Measurements from ENCODE around the gene RNPEPL1. TPM values are rescaled to one million over a fixed set of nuclear protein-coding genes. Genes with fewer than 3 reads are reported as not detected.

The RNPEPL1 gene
- total RNA-seq, 1 experiment from 2014 or later: 31.5 TPM

- H3K4me3 Mint-ChIP-seq (ENCODE audit: unreplicated experiment): peak overlapping the region; percentile 78
- ChIA-PET CTCF (interaction anchor here (0.6 to 5.7 kb wide), 5 partner anchors 16 to 128 kb away, joined by 3 to 52 read pairs (median 16); partner anchors contain the start of gene CAPN10), POLR2A (interaction anchor here (0.7 to 10.7 kb wide), 6 partner anchors 15 to 116 kb away, joined by 3 to 275 read pairs (median 4); partner anchors contain the start of gene CAPN10)
- H3K27ac Mint-ChIP-seq (ENCODE audit: low read depth, unreplicated experiment): no peak overlapping the region
- H3K4me1 Mint-ChIP-seq (ENCODE audit: insufficient read depth, unreplicated experiment): peaks cover 33% of the 10 kb centered on the region
- TF ChIP-seq CTCF (IDR thresholded peaks at IDR 0.05; ENCODE audit: unreplicated experiment): no peak
- no peaks in the 10 kb centered on the region for H3K27me3 Mint-ChIP-seq (ENCODE audit: insufficient read depth, unreplicated experiment)
- BruUV-seq (replicated peaks): no TSS peak
- DNase-seq (ENCODE audit: unreplicated experiment): no peak
- no peaks in the 10 kb centered on the region for H3K9me3 Mint-ChIP-seq (ENCODE audit: unreplicated experiment)
- peaks cover 18% of the 10 kb centered on the region for H3K36me3 Mint-ChIP-seq (ENCODE audit: insufficient read depth, unreplicated experiment)
- intact Hi-C loops (cut with micrococcal nuclease): loop anchor here (5.0 kb wide), 1 partner anchor 52 kb away; no protein-coding TSS in a partner anchor
Measured at GRCh38 chr2:240564561-240565332, 3.5 kb upstream of the RNPEPL1 start.

GRCh38 chr2:240565333-240566202 is 2.7 kb upstream of the RNPEPL1 start:
- BruUV-seq (replicated peaks): no TSS peak
- Mint-ChIP-seq H3K27me3 (ENCODE audit: insufficient read depth, unreplicated experiment) (no peaks in the 10 kb centered on the region), H3K4me1 (ENCODE audit: insufficient read depth, unreplicated experiment) (peaks cover 33% of the 10 kb centered on the region), H3K36me3 (ENCODE audit: insufficient read depth, unreplicated experiment) (peaks cover 20% of the 10 kb centered on the region), H3K4me3 (ENCODE audit: unreplicated experiment) (peak overlapping the region; percentile 78), H3K27ac (ENCODE audit: low read depth, unreplicated experiment) (peak overlapping the region; percentile 80), H3K9me3 (ENCODE audit: unreplicated experiment) (no peaks in the 10 kb centered on the region)
- intact Hi-C loops (cut with micrococcal nuclease): loop anchor here (2.0 to 5.0 kb wide), 2 partner anchors 21 to 53 kb away; partner anchors contain the start of gene CAPN10
- DNase-seq (ENCODE audit: unreplicated experiment): peak; percentile 83
- CTCF ChIA-PET: interaction anchor here (0.6 to 5.7 kb wide), 12 partner anchors 10 to 717 kb away, joined by 3 to 52 read pairs (median 4); partner anchors contain the start of gene CAPN10
- POLR2A ChIA-PET: interaction anchor here (0.6 to 10.7 kb wide), 12 partner anchors 8 to 1166 kb away, joined by 3 to 275 read pairs (median 3); partner anchors contain the start of genes ANKMY1, CAPN10 and DTYMK
- TF ChIP-seq CTCF (IDR thresholded peaks at IDR 0.05; ENCODE audit: unreplicated experiment): no peak

- peak; percentile 89 for TF ChIP-seq CTCF (IDR thresholded peaks at IDR 0.05; ENCODE audit: unreplicated experiment)
- Mint-ChIP-seq H3K36me3 (ENCODE audit: insufficient read depth, unreplicated experiment) (peaks cover 14% of the 10 kb centered on the region), H3K4me1 (ENCODE audit: insufficient read depth, unreplicated experiment) (peaks cover 34% of the 10 kb centered on the region), H3K9me3 (ENCODE audit: unreplicated experiment) (no peaks in the 10 kb centered on the region), H3K4me3 (ENCODE audit: unreplicated experiment) (peak overlapping the region; percentile 78), H3K27me3 (ENCODE audit: insufficient read depth, unreplicated experiment) (no peaks in the 10 kb centered on the region), H3K27ac (ENCODE audit: low read depth, unreplicated experiment) (peak overlapping the region; percentile 80)
- peak; percentile 91 for DNase-seq (ENCODE audit: unreplicated experiment)
- no TSS peak for BruUV-seq (replicated peaks)
- ChIA-PET CTCF (interaction anchor here (0.5 to 5.7 kb wide), 14 partner anchors 9 to 716 kb away, joined by 3 to 52 read pairs (median 4); partner anchors contain the start of gene CAPN10), POLR2A (interaction anchor here (0.6 to 10.7 kb wide), 11 partner anchors 9 to 1165 kb away, joined by 3 to 275 read pairs (median 3); partner anchors contain the start of genes ANKMY1, CAPN10 and DTYMK)
- intact Hi-C loops (cut with micrococcal nuclease): loop anchor here (2.0 to 5.0 kb wide), 2 partner anchors 20 to 54 kb away; partner anchors contain the start of gene CAPN10
Measured at GRCh38 chr2:240566203-240567136, 1.8 kb upstream of the RNPEPL1 start.
